ENCODE data around the gene IGSF11. TPM values are rescaled to one million over a fixed set of nuclear protein-coding genes. Genes with fewer than 3 reads are reported as not detected.
"Not testable (repeated sequence)": the region's sequence is repeated elsewhere in the genome, so short reads cannot be mapped to it uniquely, and the experiment has no call there.

The IGSF11 gene
- total RNA-seq, 6 experiments from 2014 or later: not detected

- no peaks in the 10 kb centered on the region for H3K4me1 Mint-ChIP-seq (ENCODE audit: low read depth)
- no peaks in the 10 kb centered on the region for H3K27me3 Mint-ChIP-seq (ENCODE audit: insufficient read depth)
- no peak overlapping the region for H3K27ac Mint-ChIP-seq
- no peaks in the 10 kb centered on the region for H3K9me3 Mint-ChIP-seq
- H3K4me3 Mint-ChIP-seq: no peak overlapping the region
- TF ChIP-seq, protein P1, sequence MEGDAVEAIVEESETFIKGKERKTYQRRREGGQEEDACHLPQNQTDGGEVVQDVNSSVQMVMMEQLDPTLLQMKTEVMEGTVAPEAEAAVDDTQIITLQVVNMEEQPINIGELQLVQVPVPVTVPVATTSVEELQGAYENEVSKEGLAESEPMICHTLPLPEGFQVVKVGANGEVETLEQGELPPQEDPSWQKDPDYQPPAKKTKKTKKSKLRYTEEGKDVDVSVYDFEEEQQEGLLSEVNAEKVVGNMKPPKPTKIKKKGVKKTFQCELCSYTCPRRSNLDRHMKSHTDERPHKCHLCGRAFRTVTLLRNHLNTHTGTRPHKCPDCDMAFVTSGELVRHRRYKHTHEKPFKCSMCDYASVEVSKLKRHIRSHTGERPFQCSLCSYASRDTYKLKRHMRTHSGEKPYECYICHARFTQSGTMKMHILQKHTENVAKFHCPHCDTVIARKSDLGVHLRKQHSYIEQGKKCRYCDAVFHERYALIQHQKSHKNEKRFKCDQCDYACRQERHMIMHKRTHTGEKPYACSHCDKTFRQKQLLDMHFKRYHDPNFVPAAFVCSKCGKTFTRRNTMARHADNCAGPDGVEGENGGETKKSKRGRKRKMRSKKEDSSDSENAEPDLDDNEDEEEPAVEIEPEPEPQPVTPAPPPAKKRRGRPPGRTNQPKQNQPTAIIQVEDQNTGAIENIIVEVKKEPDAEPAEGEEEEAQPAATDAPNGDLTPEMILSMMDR (IDR thresholded peaks at IDR 0.05): no peak
- no peak for DNase-seq
- no peaks in the 10 kb centered on the region for H3K36me3 Mint-ChIP-seq (ENCODE audit: low read depth)
Measured at GRCh38 chr3:118978393-118978758, 56.3 kb downstream of the IGSF11 start.

DNA sequence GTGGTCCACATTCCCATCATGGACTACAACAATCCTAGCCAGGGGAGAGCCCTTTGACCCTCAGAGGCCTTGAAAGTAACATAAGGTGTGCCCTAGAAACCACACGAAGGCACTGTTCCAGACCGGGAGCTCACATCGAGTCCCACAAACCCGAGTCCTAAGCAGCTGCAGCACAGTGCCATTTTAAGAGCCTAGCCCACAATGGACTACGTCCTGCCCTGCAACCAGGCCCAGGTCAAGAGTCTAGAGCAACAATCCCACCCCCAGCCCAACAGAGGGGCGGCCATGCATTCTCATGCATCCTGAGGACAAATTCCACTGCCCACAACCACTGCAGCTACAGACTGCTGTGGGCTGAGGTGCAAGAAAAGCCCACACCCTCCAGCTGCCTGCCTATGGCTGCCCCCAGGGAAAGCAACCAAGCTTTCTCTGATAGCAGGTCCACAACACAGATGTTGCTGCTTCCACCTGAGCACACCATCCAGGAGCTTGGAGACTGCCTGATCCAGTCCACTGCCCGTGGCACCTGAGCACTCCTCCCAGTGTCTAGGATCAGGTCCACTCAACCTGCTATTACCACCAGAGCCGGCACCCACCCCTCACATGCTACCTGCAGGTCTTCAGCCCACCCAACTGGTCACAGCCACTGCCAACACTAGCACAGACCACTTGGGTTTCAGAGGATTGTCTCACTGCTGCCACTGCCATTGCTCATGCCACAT lies 56.8 kb downstream of the IGSF11 start:
- Mint-ChIP-seq H3K36me3 (ENCODE audit: low read depth) (no peaks in the 10 kb centered on the region), H3K4me3 (no peak overlapping the region), H3K9me3 (no peaks in the 10 kb centered on the region), H3K27ac (no peak overlapping the region), H3K4me1 (ENCODE audit: low read depth) (no peaks in the 10 kb centered on the region), H3K27me3 (ENCODE audit: insufficient read depth) (no peaks in the 10 kb centered on the region)
- DNase-seq: no peak
- TF ChIP-seq, protein P1 (IDR thresholded peaks at IDR 0.05): no peak

GRCh38 chr3:118977118-118977517 lies 57.5 kb downstream of the IGSF11 start:
- Mint-ChIP-seq H3K4me1 (ENCODE audit: low read depth) (no peaks in the 10 kb centered on the region), H3K9me3 (no peaks in the 10 kb centered on the region), H3K36me3 (ENCODE audit: low read depth) (no peaks in the 10 kb centered on the region), H3K4me3 (no peak overlapping the region), H3K27me3 (ENCODE audit: insufficient read depth) (no peaks in the 10 kb centered on the region), H3K27ac (no peak overlapping the region)
- TF ChIP-seq, protein P1 (IDR thresholded peaks at IDR 0.05): no peak
- no peak for DNase-seq

GRCh38 chr3:118975476-118975875 lies 59.2 kb downstream of the IGSF11 start:
- H3K4me3 Mint-ChIP-seq; H3K36me3 Mint-ChIP-seq (ENCODE audit: low read depth); H3K9me3 Mint-ChIP-seq; H3K27me3 Mint-ChIP-seq (ENCODE audit: insufficient read depth); H3K27ac Mint-ChIP-seq; H3K4me1 Mint-ChIP-seq (ENCODE audit: low read depth); DNase-seq: not testable (repeated sequence)

DNA sequence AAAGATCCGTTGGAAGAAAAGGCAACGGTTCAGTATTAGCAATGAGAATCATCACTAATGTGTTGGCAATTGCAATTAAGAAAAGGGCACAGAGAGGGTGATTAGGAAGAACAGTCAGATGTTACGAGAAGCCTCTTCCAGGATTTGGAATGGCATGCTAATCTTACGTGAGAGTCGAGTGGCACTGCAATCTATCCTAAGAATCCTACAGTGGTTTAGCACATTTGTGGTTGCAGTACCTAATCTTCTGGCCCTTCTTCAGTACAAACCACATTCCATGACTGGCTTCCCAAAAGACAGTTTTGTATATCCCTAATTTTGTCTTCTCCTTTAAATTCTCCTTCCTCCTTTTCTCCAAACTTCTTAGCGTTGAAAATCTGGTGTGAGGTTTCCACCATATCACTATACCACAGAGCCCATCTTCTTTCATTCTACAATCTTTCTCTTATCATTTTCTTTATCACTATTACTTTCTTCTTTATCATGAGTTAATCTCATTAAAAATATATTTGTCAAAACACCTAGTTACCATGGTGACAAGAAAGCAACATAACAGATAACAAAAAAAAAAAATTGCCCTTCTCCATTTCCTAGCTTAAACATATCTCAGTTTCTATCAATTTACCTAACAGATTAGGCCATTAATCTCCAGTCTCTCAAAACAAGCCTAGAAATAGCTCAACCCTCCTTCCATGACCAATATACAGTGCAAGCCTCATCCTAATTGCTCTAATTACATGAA lies 60.1 kb downstream of the IGSF11 start:
- no peaks in the 10 kb centered on the region for H3K36me3 Mint-ChIP-seq (ENCODE audit: low read depth)
- H3K4me3 Mint-ChIP-seq: no peak overlapping the region
- TF ChIP-seq, protein P1 (IDR thresholded peaks at IDR 0.05): no peak
- no peak overlapping the region for H3K27ac Mint-ChIP-seq
- no peak for DNase-seq
- H3K9me3 Mint-ChIP-seq: no peaks in the 10 kb centered on the region
- no peaks in the 10 kb centered on the region for H3K27me3 Mint-ChIP-seq (ENCODE audit: insufficient read depth)
- H3K4me1 Mint-ChIP-seq (ENCODE audit: low read depth): no peaks in the 10 kb centered on the region

GRCh38 chr3:118973050-118973449 lies 61.6 kb downstream of the IGSF11 start:
- no peak for DNase-seq
- Mint-ChIP-seq H3K36me3 (ENCODE audit: low read depth) (no peaks in the 10 kb centered on the region), H3K4me3 (no peak overlapping the region), H3K27me3 (ENCODE audit: insufficient read depth) (no peaks in the 10 kb centered on the region; the same call in 1 of the 2 replicates), H3K4me1 (ENCODE audit: low read depth) (no peaks in the 10 kb centered on the region), H3K9me3 (no peaks in the 10 kb centered on the region), H3K27ac (no peak overlapping the region)
- TF ChIP-seq, protein P1 (IDR thresholded peaks at IDR 0.05): no peak
